ENCODE data around the gene TUT7.

TUT7 gene

DNA sequence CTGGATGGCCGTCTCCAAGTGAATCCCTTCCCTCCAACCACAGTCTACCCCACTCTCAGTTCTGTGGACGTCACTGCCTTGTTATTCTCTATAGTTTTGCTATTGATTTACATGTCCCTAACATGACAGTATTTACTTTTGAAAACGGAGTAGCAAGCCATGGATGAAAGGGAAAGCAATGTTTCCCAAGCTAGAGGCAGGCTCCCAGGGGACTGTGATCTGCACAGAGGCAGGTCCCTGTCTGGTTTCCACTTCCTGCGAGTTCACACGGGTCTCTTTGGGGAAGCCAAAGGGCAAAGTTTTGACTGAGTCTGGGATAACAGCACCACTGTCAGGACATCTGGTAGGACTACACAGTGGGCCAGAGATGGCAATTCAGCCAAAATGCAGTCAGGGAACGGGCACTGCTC, 107.5 kb downstream of the TUT7 start:
- Histone ChIP-seq H2AFZ (ENCODE audit: low read depth, low read length, severe bottlenecking) (no peak overlapping the region), H3K27ac (ENCODE audit: low read depth, low read length) (no peak overlapping the region), H3F3A (ENCODE audit: insufficient read depth) (no peaks in the 10 kb centered on the region), H3K9ac (ENCODE audit: low read length) (no peak overlapping the region), H3K4me3 (ENCODE audit: insufficient read depth, low read length, poor library complexity, severe bottlenecking) (no peak overlapping the region), H3K79me2 (ENCODE audit: insufficient read depth, low read length) (no peaks in the 10 kb centered on the region), H3K9me2 (replicated peaks; ENCODE audit: insufficient read depth, low read length) (no peaks in the 10 kb centered on the region), H4K20me1 (ENCODE audit: low read depth, low read length) (no peaks in the 10 kb centered on the region), H3K4me2 (ENCODE audit: low read depth, low read length, poor library complexity, severe bottlenecking) (no peak overlapping the region), H3K36me3 (ENCODE audit: low read length) (no peaks in the 10 kb centered on the region), H3K9me3 (ENCODE audit: insufficient read depth, low read length) (no peaks in the 10 kb centered on the region), H3K27me3 (ENCODE audit: low read length) (no peaks in the 10 kb centered on the region)
- TF ChIP-seq EZH2phosphoT487 (conservative IDR thresholded peaks at IDR 0.05; ENCODE audit: low read length): no peak
- TF ChIP-seq, protein P1, sequence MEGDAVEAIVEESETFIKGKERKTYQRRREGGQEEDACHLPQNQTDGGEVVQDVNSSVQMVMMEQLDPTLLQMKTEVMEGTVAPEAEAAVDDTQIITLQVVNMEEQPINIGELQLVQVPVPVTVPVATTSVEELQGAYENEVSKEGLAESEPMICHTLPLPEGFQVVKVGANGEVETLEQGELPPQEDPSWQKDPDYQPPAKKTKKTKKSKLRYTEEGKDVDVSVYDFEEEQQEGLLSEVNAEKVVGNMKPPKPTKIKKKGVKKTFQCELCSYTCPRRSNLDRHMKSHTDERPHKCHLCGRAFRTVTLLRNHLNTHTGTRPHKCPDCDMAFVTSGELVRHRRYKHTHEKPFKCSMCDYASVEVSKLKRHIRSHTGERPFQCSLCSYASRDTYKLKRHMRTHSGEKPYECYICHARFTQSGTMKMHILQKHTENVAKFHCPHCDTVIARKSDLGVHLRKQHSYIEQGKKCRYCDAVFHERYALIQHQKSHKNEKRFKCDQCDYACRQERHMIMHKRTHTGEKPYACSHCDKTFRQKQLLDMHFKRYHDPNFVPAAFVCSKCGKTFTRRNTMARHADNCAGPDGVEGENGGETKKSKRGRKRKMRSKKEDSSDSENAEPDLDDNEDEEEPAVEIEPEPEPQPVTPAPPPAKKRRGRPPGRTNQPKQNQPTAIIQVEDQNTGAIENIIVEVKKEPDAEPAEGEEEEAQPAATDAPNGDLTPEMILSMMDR (IDR thresholded peaks at IDR 0.05; ENCODE audit: insufficient read depth, low read length, poor library complexity, severe bottlenecking): no peak

DNA sequence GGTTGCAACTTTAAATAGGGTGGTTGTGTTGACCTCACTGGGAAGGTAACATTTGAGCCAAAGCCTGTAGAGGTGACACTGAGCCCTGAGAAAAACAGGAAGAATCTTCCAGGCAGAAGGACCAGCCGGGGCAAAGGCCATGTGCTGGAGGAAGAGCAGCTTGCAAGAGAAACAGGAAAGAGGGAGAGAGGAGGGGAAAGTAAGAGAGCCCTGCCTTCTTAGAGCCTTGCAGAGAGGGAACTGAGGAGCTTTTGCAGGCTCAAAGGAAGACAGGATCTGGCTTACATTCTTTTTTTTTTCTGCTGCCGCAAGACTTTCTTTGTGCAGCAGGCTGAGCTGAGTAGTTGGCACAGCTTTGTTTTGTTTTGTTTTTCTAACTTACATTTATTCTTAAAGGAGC, 112.1 kb downstream of the TUT7 start:
- Histone ChIP-seq H3K27me3 (ENCODE audit: low read length) (no peaks in the 10 kb centered on the region), H3K4me3 (ENCODE audit: insufficient read depth, low read length, poor library complexity, severe bottlenecking) (no peak overlapping the region), H2AFZ (ENCODE audit: low read depth, low read length, severe bottlenecking) (no peak overlapping the region), H3K9me2 (replicated peaks; ENCODE audit: insufficient read depth, low read length) (no peaks in the 10 kb centered on the region), H4K20me1 (ENCODE audit: low read depth, low read length) (no peaks in the 10 kb centered on the region), H3K36me3 (ENCODE audit: low read length) (no peaks in the 10 kb centered on the region), H3F3A (ENCODE audit: insufficient read depth) (no peaks in the 10 kb centered on the region), H3K79me2 (ENCODE audit: insufficient read depth, low read length) (no peaks in the 10 kb centered on the region), H3K27ac (ENCODE audit: low read depth, low read length) (no peak overlapping the region), H3K9me3 (ENCODE audit: insufficient read depth, low read length) (no peaks in the 10 kb centered on the region), H3K9ac (ENCODE audit: low read length) (no peak overlapping the region), H3K4me2 (ENCODE audit: low read depth, low read length, poor library complexity, severe bottlenecking) (no peak overlapping the region)
- TF ChIP-seq EZH2phosphoT487 (conservative IDR thresholded peaks at IDR 0.05; ENCODE audit: low read length): no peak
- TF ChIP-seq, protein P1 (IDR thresholded peaks at IDR 0.05; ENCODE audit: insufficient read depth, low read length, poor library complexity, severe bottlenecking): no peak

DNA sequence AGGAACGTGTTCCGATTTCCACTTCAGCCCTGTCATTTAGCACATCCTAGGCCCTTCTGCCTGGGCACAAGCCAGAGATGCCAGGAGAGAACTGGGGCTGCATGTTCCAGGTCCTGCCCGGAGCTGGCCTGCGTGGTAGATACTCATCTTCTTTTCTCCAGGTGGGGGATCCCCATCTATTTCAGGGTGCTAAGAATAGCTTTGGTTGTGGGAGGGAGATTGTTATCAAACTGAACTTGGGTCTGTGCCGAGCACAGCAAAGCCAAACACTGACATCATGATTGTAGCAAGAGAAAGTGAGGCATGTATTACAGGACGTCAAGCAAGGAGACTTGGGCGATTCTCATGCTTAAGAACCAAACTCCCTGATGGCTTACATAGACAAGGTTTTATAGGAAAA, 113.0 kb downstream of the TUT7 start:
- H3F3A ChIP-seq (ENCODE audit: insufficient read depth): no peaks in the 10 kb centered on the region
- no peaks in the 10 kb centered on the region for H3K79me2 ChIP-seq (ENCODE audit: insufficient read depth, low read length)
- no peaks in the 10 kb centered on the region for H3K36me3 ChIP-seq (ENCODE audit: low read length)
- H3K9ac ChIP-seq (ENCODE audit: low read length): no peak overlapping the region
- no peaks in the 10 kb centered on the region for H3K9me2 ChIP-seq (replicated peaks; ENCODE audit: insufficient read depth, low read length)
- TF ChIP-seq, protein P1 (IDR thresholded peaks at IDR 0.05; ENCODE audit: insufficient read depth, low read length, poor library complexity, severe bottlenecking): no peak
- TF ChIP-seq EZH2phosphoT487 (conservative IDR thresholded peaks at IDR 0.05; ENCODE audit: low read length): no peak
- no peak overlapping the region for H3K27ac ChIP-seq (ENCODE audit: low read depth, low read length)
- no peaks in the 10 kb centered on the region for H4K20me1 ChIP-seq (ENCODE audit: low read depth, low read length)
- H2AFZ ChIP-seq (ENCODE audit: low read depth, low read length, severe bottlenecking): no peak overlapping the region
- H3K27me3 ChIP-seq (ENCODE audit: low read length): no peaks in the 10 kb centered on the region
- H3K9me3 ChIP-seq (ENCODE audit: insufficient read depth, low read length): no peaks in the 10 kb centered on the region
- no peak overlapping the region for H3K4me3 ChIP-seq (ENCODE audit: insufficient read depth, low read length, poor library complexity, severe bottlenecking)
- H3K4me2 ChIP-seq (ENCODE audit: low read depth, low read length, poor library complexity, severe bottlenecking): no peak overlapping the region

Data from SU-DHL-6 (cell line).